ENCODE results near the gene SYCE3. TPM values are rescaled to one million over a fixed set of nuclear protein-coding genes. Genes with fewer than 3 reads are reported as not detected.

Gene SYCE3
- total and polyA plus RNA-seq, 2 donors (not counting 3 experiments of a cell fraction or from before 2014, with no cell fraction given), result not detected

DNA sequence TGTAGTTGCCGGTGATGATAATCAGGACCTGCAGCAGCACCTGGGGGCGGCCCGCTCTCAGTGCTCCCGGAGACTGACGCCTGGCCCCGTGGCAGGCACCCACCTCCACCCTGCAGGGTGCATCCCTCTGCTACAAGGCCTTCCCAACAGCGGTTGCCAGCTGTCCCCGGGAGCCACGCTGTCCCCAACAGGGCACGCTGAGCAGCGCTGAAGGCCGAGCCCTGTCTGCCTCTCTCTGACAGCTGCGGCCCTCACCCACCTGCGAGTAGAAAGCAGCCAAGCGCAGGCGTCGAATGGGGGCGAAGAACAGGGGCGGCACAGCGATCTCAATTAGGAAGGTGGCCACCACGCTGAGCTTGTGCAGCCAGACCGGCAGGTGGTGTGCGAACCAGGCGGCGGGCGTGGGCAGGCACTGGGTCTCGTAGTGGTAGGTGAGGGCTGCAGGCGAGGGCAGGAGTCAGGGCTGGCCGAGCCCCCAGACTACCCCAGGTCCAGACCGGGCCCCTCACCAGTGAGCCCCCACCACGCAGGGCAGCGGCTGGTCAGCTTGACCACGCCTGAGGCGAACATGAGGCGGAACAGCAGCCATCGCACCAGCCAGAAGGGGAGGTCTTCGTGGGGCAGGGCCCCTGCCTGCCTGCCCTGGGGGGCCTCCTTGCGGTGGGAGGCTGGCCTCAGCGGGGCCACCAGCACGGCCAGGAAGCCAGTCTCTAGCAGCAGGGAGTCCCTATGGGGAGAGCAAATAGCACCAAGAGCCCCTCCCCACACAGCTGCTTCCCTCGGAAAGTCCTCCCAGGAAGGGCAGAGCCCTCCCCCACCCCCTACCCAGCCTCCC lies 56.7 kb downstream of the SYCE3 start:
- no peaks in the 10 kb centered on the region for H3K9me3 ChIP-seq (replicated peaks; ENCODE audit: control insufficient read depth, insufficient read depth, low read length)
- intact Hi-C loops (cut with micrococcal nuclease), result no loop called here
- POLR2A ChIA-PET, result no interaction called here
- peak overlapping the region in 1 of 3 experiments; percentile 91 for H3K4me3 ChIP-seq (replicated peaks in 1 of 3; ENCODE audit: insufficient read depth in 1 of 3, low read depth in 1 of 3, low read length in 3 of 3)
- dilution Hi-C loops (cut with MboI; ENCODE audit: extremely low pct_ligation_motif_present, low sequenced_read_pairs), result no loop called here
- no peak overlapping the region for H3K27ac ChIP-seq (ENCODE audit: insufficient read depth, low read depth, low read length)
- TF ChIP-seq, protein P1, sequence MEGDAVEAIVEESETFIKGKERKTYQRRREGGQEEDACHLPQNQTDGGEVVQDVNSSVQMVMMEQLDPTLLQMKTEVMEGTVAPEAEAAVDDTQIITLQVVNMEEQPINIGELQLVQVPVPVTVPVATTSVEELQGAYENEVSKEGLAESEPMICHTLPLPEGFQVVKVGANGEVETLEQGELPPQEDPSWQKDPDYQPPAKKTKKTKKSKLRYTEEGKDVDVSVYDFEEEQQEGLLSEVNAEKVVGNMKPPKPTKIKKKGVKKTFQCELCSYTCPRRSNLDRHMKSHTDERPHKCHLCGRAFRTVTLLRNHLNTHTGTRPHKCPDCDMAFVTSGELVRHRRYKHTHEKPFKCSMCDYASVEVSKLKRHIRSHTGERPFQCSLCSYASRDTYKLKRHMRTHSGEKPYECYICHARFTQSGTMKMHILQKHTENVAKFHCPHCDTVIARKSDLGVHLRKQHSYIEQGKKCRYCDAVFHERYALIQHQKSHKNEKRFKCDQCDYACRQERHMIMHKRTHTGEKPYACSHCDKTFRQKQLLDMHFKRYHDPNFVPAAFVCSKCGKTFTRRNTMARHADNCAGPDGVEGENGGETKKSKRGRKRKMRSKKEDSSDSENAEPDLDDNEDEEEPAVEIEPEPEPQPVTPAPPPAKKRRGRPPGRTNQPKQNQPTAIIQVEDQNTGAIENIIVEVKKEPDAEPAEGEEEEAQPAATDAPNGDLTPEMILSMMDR (IDR thresholded peaks at IDR 0.05; ENCODE audit: extremely low read depth in 1 of 2, insufficient read depth in 1 of 2, low read depth in 1 of 2, low read length in 2 of 2), result no peak
- TF ChIP-seq JUN (IDR thresholded peaks at IDR 0.05; ENCODE audit: borderline replicate concordance, insufficient read depth, insufficient read length, low read depth), result no peak
- TF ChIP-seq, protein P2, sequence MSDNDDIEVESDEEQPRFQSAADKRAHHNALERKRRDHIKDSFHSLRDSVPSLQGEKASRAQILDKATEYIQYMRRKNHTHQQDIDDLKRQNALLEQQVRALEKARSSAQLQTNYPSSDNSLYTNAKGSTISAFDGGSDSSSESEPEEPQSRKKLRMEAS (IDR thresholded peaks at IDR 0.05; ENCODE audit: insufficient read depth, insufficient read length), result no peak
- no peak for TF ChIP-seq EZH2 (IDR thresholded peaks at IDR 0.05; ENCODE audit: borderline replicate concordance, low read depth, low read length, severe bottlenecking)
- no peak for TF ChIP-seq MYC (IDR thresholded peaks at IDR 0.05; ENCODE audit: low read depth, low read length)
- TF ChIP-seq FOS (IDR thresholded peaks at IDR 0.05; ENCODE audit: borderline replicate concordance, insufficient read depth, low read length), result no peak
- TF ChIP-seq POLR2A (IDR thresholded peaks at IDR 0.05; ENCODE audit: low read depth, low read length), result no peak
- TF ChIP-seq GATA2 (IDR thresholded peaks at IDR 0.05; ENCODE audit: insufficient read depth, insufficient read length, low read depth, low read length), result no peak
- TF ChIP-seq POLR2AphosphoS5 (IDR thresholded peaks at IDR 0.05; ENCODE audit: insufficient read depth, low read depth, low read length), result no peak
- no peak for FAIRE-seq
- H3K4me2 ChIP-seq (ENCODE audit: insufficient read depth, low read length), result no peak overlapping the region
- BruUV-seq (replicated peaks), result TSS peak; percentile 26
- no peaks in the 10 kb centered on the region for H3K27me3 ChIP-seq (ENCODE audit: control insufficient read depth in 2 of 2, insufficient read depth in 2 of 2, low read length in 2 of 2)
- H3K79me2 ChIP-seq (ENCODE audit: control insufficient read depth, insufficient read depth, low read length), result peaks cover 30% of the 10 kb centered on the region
- peak overlapping the region; percentile 71 for H3K9ac ChIP-seq (replicated peaks; ENCODE audit: extremely low read depth, insufficient read depth, low read length)
- peaks cover 6 to 22% of the 10 kb centered on the region in 2 experiments for H3K36me3 ChIP-seq (ENCODE audit: control insufficient read depth in 2 of 2, extremely low read depth in 1 of 2, insufficient read depth in 2 of 2, low read length in 2 of 2)
- H3K4me1 ChIP-seq (ENCODE audit: control insufficient read depth, extremely low read depth, insufficient read depth, low read length), result peaks cover 14% of the 10 kb centered on the region
- no peaks in the 10 kb centered on the region for H4K20me1 ChIP-seq (replicated peaks; ENCODE audit: control insufficient read depth, extremely low read depth, insufficient read depth, low read length)
- no peak for DNase-seq (ENCODE audit: low read depth, low spot score)
- no peaks in the 10 kb centered on the region for H3K9me1 ChIP-seq (replicated peaks; ENCODE audit: control insufficient read depth, extremely low read depth, insufficient read depth, low read length)
- CTCF ChIA-PET, result interaction anchor here (3.0 kb wide), 1 partner anchor 9 kb away, joined by 26 read pairs; no protein-coding TSS in a partner anchor
- no peak overlapping the region for H2AFZ ChIP-seq (ENCODE audit: low read depth, low read length)
